Activated CD8-positive, alpha-beta T cell treated with anti-CD3 and anti-CD28 coated beads, Interleukin-2, amount 10 ng/mL, durations not matched to agents 7 days and 5 days (primary cell): Measurements from ENCODE around the gene RABEP2. TPM values are rescaled to one million over a fixed set of nuclear protein-coding genes. Genes with fewer than 3 reads are reported as not detected.
"Not testable (repeated sequence)": the region's sequence is repeated elsewhere in the genome, so short reads cannot be mapped to it uniquely, and the experiment has no call there.

Experiments
- ATAC-seq: fragments of 150-1000 bp; cut with Tn5 transposase; one replicate; pipeline ENCODE4 v1.10.0; 2021; ENCODE audit warnings: moderate library complexity
- CTCF ChIA-PET: fragments of 350-600 bp; sonication (Branson Sonifier 250); formaldehyde crosslinking; loops from one replicate; lab custom pipeline; 2021; ENCODE audit warnings: antibody characterized with exemption; lab: Charles Lee
- POLR2A ChIA-PET: fragments of 350-600 bp; sonication (Branson Sonifier 250); formaldehyde crosslinking; loops from one replicate; lab custom pipeline; 2021; ENCODE audit warnings: antibody characterized with exemption; lab: Charles Lee
- DNase-seq: peaks from one replicate; pipeline ENCODE4 v3.0.0-alpha.2; 2020
- H3K27ac Mint-ChIP-seq: one replicate; pipeline ENCODE4 v1.8.0; 2021; ENCODE audit warnings: mild to moderate bottlenecking, mixed read lengths
- H3K27me3 Mint-ChIP-seq: one replicate; pipeline ENCODE4 v1.8.0; 2021; ENCODE audit warnings: low read depth, mixed read lengths
- H3K36me3 Mint-ChIP-seq: one replicate; pipeline ENCODE4 v1.8.0; 2021; ENCODE audit warnings: low read depth, mixed read lengths
- H3K4me1 Mint-ChIP-seq: one replicate; pipeline ENCODE4 v1.8.0; 2021; ENCODE audit warnings: low read depth, mixed read lengths
- H3K4me3 Mint-ChIP-seq: one replicate; pipeline ENCODE4 v1.8.0; 2021; ENCODE audit warnings: mild to moderate bottlenecking, mixed read lengths
- H3K9me3 Mint-ChIP-seq: one replicate; pipeline ENCODE4 v1.8.0; 2022; ENCODE audit warnings: mixed read lengths; ENCODE audit not compliant: insufficient read depth
- total RNA-seq, 2 experiments: library from RNA; stranded (reverse); gene quantifications; one replicate each; pipeline ENCODE4 v1.2.3, GENCODE V29; 2021

The RABEP2 gene
- total RNA-seq, 2 experiments from 2014 or later: 22.5 to 23.2 TPM

GRCh38 chr16:28950648-28951409 lies 25.8 kb upstream of the RABEP2 start, which contains the start of gene NFATC2IP:
Gene NFATC2IP (plus strand): TSS chr16:28950937. CDS start chr16:28951012, 75 bp downstream.
- peak within 1 kb of the TSS; percentile 98 for H3K27ac Mint-ChIP-seq
- H3K27me3 Mint-ChIP-seq: peaks cover 7% of the 10 kb centered on the region
- H3K4me1 Mint-ChIP-seq: peaks cover 32% of the 10 kb centered on the region
- ATAC-seq (peak; percentile 98), DNase-seq (peak; percentile 100)
- H3K4me3 Mint-ChIP-seq: peak within 1 kb of the TSS; percentile 97
- ChIA-PET POLR2A (interaction anchor here (0.6 to 2.1 kb wide), 10 partner anchors 23 to 741 kb away, joined by 3 to 10 read pairs (median 4); partner anchors contain the start of genes ATXN2L, LAT and TUFM), CTCF (interaction anchor here (0.6 to 2.1 kb wide), 3 partner anchors 9 to 340 kb away, joined by 3 to 6 read pairs (median 3); no protein-coding TSS in a partner anchor)
- peaks cover 36% of the 10 kb centered on the region for H3K36me3 Mint-ChIP-seq
- no peaks in the 10 kb centered on the region for H3K9me3 Mint-ChIP-seq

GRCh38 chr16:28946681-28947080 lies 21.6 kb upstream of the RABEP2 start:
- Mint-ChIP-seq H3K27me3 (peaks cover 7% of the 10 kb centered on the region), H3K36me3 (peaks cover 6% of the 10 kb centered on the region), H3K9me3 (no peaks in the 10 kb centered on the region), H3K4me3 (no peak overlapping the region), H3K27ac (no peak overlapping the region), H3K4me1 (peaks cover 31% of the 10 kb centered on the region)
- DNase-seq (no peak), ATAC-seq (no peak)
- CTCF ChIA-PET: interaction anchor here (0.9 to 3.6 kb wide), 6 partner anchors 10 to 72 kb away, joined by 3 to 45 read pairs (median 3); no protein-coding TSS in a partner anchor
- POLR2A ChIA-PET: interaction anchor here (0.6 kb wide), 1 partner anchor 84 kb away, joined by 3 read pairs; no protein-coding TSS in a partner anchor

GRCh38 chr16:28943281-28943680 lies 18.2 kb upstream of the RABEP2 start:
- no peaks in the 10 kb centered on the region for H3K36me3 Mint-ChIP-seq
- ChIA-PET CTCF (interaction anchor here (3.6 to 4.2 kb wide), 2 partner anchors 69 to 97 kb away, joined by 45 to 51 read pairs; partner anchors contain the start of gene TUFM), POLR2A (interaction anchor here (0.6 to 3.1 kb wide), 3 partner anchors 9 to 120 kb away, joined by 3 to 14 read pairs (median 3); partner anchors contain the start of gene ATXN2L)
- H3K9me3 Mint-ChIP-seq: no peaks in the 10 kb centered on the region
- peaks cover 7% of the 10 kb centered on the region for H3K27me3 Mint-ChIP-seq
- ATAC-seq (no peak), DNase-seq (no peak)
- no peak overlapping the region for H3K27ac Mint-ChIP-seq
- no peak overlapping the region for H3K4me3 Mint-ChIP-seq
- H3K4me1 Mint-ChIP-seq: peaks cover 22% of the 10 kb centered on the region

- H3K4me1 Mint-ChIP-seq: peaks cover 28% of the 10 kb centered on the region
- H3K9me3 Mint-ChIP-seq, DNase-seq, CTCF ChIA-PET, H3K27ac Mint-ChIP-seq, H3K27me3 Mint-ChIP-seq, H3K36me3 Mint-ChIP-seq, ATAC-seq, H3K4me3 Mint-ChIP-seq, POLR2A ChIA-PET: not testable (repeated sequence)
Measured at GRCh38 chr16:28939825-28940224, 14.8 kb upstream of the RABEP2 start.

GRCh38 chr16:28938721-28939120 lies 13.7 kb upstream of the RABEP2 start:
- ChIA-PET POLR2A (no interaction called here), CTCF (no interaction called here)
- no peak for DNase-seq
- Mint-ChIP-seq H3K27me3 (no peaks in the 10 kb centered on the region), H3K36me3 (no peaks in the 10 kb centered on the region), H3K4me3 (no peak overlapping the region), H3K27ac (no peak overlapping the region), H3K4me1 (peaks cover 26% of the 10 kb centered on the region), H3K9me3 (no peaks in the 10 kb centered on the region)
- no peak for ATAC-seq

GRCh38 chr16:28937222-28937876 lies 12.3 kb upstream of the RABEP2 start:
- DNase-seq: no peak
- Mint-ChIP-seq H3K27ac (no peak overlapping the region), H3K27me3 (no peaks in the 10 kb centered on the region), H3K9me3 (no peaks in the 10 kb centered on the region), H3K4me1 (peaks cover 25% of the 10 kb centered on the region), H3K4me3 (no peak overlapping the region), H3K36me3 (no peaks in the 10 kb centered on the region)
- CTCF ChIA-PET: interaction anchor here (2.5 to 3.1 kb wide), 2 partner anchors 8 to 11 kb away, joined by 13 to 49 read pairs; partner anchors contain the start of gene RABEP2
- POLR2A ChIA-PET: no interaction called here
- ATAC-seq: no peak

GRCh38 chr16:28936784-28937155 lies 11.7 kb upstream of the RABEP2 start:
- no peak for DNase-seq
- peak overlapping the region; percentile 20 for H3K27ac Mint-ChIP-seq
- H3K4me1 Mint-ChIP-seq: peaks cover 25% of the 10 kb centered on the region
- H3K27me3 Mint-ChIP-seq: no peaks in the 10 kb centered on the region
- no peak for ATAC-seq
- ChIA-PET CTCF (interaction anchor here (0.7 to 3.1 kb wide), 5 partner anchors 8 to 56 kb away, joined by 3 to 49 read pairs (median 3); partner anchors contain the start of gene RABEP2), POLR2A (interaction anchor here (1.4 kb wide), 1 partner anchor 114 kb away, joined by 3 read pairs; the partner anchor contains the start of gene ATXN2L)
- peak overlapping the region; percentile 60 for H3K4me3 Mint-ChIP-seq
- no peaks in the 10 kb centered on the region for H3K36me3 Mint-ChIP-seq
- no peaks in the 10 kb centered on the region for H3K9me3 Mint-ChIP-seq

- CTCF ChIA-PET: interaction anchor here (0.7 to 3.1 kb wide), 5 partner anchors 9 to 56 kb away, joined by 3 to 49 read pairs (median 3); partner anchors contain the start of gene RABEP2
- POLR2A ChIA-PET: interaction anchor here (0.7 to 1.4 kb wide), 3 partner anchors 11 to 114 kb away, joined by 3 read pairs; partner anchors contain the start of genes ATXN2L and RABEP2
- ATAC-seq (peak; percentile 99), DNase-seq (peak; percentile 88)
- H3K27ac Mint-ChIP-seq: peak overlapping the region; percentile 23
- no peaks in the 10 kb centered on the region for H3K27me3 Mint-ChIP-seq
- H3K4me3 Mint-ChIP-seq: peak overlapping the region; percentile 60
- no peaks in the 10 kb centered on the region for H3K36me3 Mint-ChIP-seq
- no peaks in the 10 kb centered on the region for H3K9me3 Mint-ChIP-seq
- peaks cover 26% of the 10 kb centered on the region for H3K4me1 Mint-ChIP-seq
Measured at GRCh38 chr16:28935924-28936783, 11.1 kb upstream of the RABEP2 start.

GRCh38 chr16:28935346-28935745 lies 10.3 kb upstream of the RABEP2 start:
- Mint-ChIP-seq H3K4me1 (peaks cover 34% of the 10 kb centered on the region), H3K27me3 (no peaks in the 10 kb centered on the region), H3K9me3 (no peaks in the 10 kb centered on the region), H3K36me3 (no peaks in the 10 kb centered on the region), H3K4me3 (peak overlapping the region; percentile 16), H3K27ac (peak overlapping the region; percentile 22)
- ChIA-PET POLR2A (interaction anchor here (0.6 to 1.0 kb wide), 2 partner anchors 8 to 10 kb away, joined by 3 read pairs; partner anchors contain the start of gene RABEP2), CTCF (interaction anchor here (3.1 kb wide), 1 partner anchor 10 kb away, joined by 49 read pairs; no protein-coding TSS in a partner anchor)
- ATAC-seq (no peak), DNase-seq (no peak)

GRCh38 chr16:28933171-28933570 lies 8.1 kb upstream of the RABEP2 start:
- no peak overlapping the region for H3K4me3 Mint-ChIP-seq
- no peaks in the 10 kb centered on the region for H3K36me3 Mint-ChIP-seq
- ChIA-PET POLR2A (interaction anchor here (1.0 kb wide), 1 partner anchor 12 kb away, joined by 3 read pairs; no protein-coding TSS in a partner anchor), CTCF (interaction anchor here (0.8 to 2.8 kb wide), 2 partner anchors 12 to 14 kb away, joined by 3 to 25 read pairs; no protein-coding TSS in a partner anchor)
- no peak for DNase-seq
- no peaks in the 10 kb centered on the region for H3K27me3 Mint-ChIP-seq
- H3K9me3 Mint-ChIP-seq: no peaks in the 10 kb centered on the region
- no peak for ATAC-seq
- no peak overlapping the region for H3K27ac Mint-ChIP-seq
- H3K4me1 Mint-ChIP-seq: peaks cover 37% of the 10 kb centered on the region
